Progenitor cell of endocrine pancreas (in vitro differentiated cells): ENCODE data around the gene UNC119. TPM values are rescaled to one million over a fixed set of nuclear protein-coding genes. Genes with fewer than 3 reads are reported as not detected.

Experiments
- DNase-seq: peaks from one replicate; pipeline ENCODE4 v3.0.0; 2021; ENCODE audit warnings: low spot score; ENCODE audit not compliant: unreplicated experiment
- H3K27ac Mint-ChIP-seq: 2 replicates; pipeline ENCODE4 v1.8.0; 2021; ENCODE audit warnings: mild to moderate bottlenecking, moderate library complexity, mixed read lengths
- H3K27me3 Mint-ChIP-seq: 2 replicates; pipeline ENCODE4 v1.8.0; 2021; ENCODE audit warnings: mixed read lengths
- H3K36me3 Mint-ChIP-seq: 2 replicates; pipeline ENCODE4 v1.8.0; 2022; ENCODE audit warnings: mixed read lengths; ENCODE audit not compliant: insufficient read depth
- H3K4me1 Mint-ChIP-seq: 2 replicates; pipeline ENCODE4 v1.8.0; 2021; ENCODE audit warnings: low read depth, mixed read lengths
- H3K4me3 Mint-ChIP-seq: 2 replicates; pipeline ENCODE4 v1.8.0; 2021; ENCODE audit warnings: low read depth, mild to moderate bottlenecking, moderate library complexity, mixed read lengths
- H3K9me3 Mint-ChIP-seq: 2 replicates; pipeline ENCODE4 v1.8.0; 2021; ENCODE audit warnings: low read depth, mixed read lengths
- total RNA-seq: library from RNA; stranded (reverse); gene quantifications from 2 replicates; pipeline ENCODE4 v1.2.1, GENCODE V29; 2021
- TF ChIP-seq, protein P1 (sequence below): fragments of 200-600 bp; sonication (generic); IDR thresholded peaks from one replicate; pipeline ENCODE4 v1.5.0; 2021; ENCODE audit warnings: antibody characterized with exemption, mild to moderate bottlenecking; ENCODE audit not compliant: unreplicated experiment

UNC119 gene
- total RNA-seq, 1 donor from 2014 or later = 46.7 TPM

DNA sequence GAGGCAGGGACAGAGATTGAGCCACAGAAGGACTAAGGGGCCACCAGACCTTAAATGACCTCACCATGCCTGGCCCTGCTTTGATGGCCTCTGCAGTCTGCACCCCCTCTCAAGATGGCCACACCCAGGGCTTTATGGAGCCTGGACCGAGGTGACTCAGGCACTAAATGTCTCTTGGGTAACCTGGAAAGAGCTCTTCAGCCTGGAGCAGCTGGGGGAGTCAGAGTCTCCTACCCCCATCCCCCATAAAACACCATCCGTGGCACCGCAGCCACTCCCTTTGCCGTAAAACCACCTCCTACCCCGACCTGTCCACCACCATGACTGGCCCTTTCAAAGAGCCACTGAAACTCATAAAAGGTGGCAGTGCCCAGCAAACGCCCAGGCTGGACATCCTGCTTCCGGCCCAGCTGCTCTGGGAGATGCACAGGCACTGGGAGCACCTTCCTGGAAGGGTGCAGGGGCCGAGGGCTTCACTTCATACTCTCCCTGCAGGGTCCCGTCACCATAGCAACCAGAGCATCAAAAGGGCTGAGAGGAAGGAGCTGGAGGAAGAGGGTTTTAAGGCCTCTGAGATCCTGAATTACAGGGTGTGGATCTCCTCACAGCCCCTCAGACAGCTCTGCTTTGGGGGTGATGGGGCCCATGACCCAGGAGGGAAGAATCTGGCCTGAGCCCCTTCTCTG, 24.0 kb downstream of the UNC119 start:
- Mint-ChIP-seq H3K36me3 (no peaks in the 10 kb centered on the region), H3K9me3 (no peaks in the 10 kb centered on the region), H3K4me1 (peaks cover 15% of the 10 kb centered on the region), H3K4me3 (no peak overlapping the region), H3K27me3 (peaks cover 4% of the 10 kb centered on the region), H3K27ac (no peak overlapping the region)
- TF ChIP-seq, protein P1, sequence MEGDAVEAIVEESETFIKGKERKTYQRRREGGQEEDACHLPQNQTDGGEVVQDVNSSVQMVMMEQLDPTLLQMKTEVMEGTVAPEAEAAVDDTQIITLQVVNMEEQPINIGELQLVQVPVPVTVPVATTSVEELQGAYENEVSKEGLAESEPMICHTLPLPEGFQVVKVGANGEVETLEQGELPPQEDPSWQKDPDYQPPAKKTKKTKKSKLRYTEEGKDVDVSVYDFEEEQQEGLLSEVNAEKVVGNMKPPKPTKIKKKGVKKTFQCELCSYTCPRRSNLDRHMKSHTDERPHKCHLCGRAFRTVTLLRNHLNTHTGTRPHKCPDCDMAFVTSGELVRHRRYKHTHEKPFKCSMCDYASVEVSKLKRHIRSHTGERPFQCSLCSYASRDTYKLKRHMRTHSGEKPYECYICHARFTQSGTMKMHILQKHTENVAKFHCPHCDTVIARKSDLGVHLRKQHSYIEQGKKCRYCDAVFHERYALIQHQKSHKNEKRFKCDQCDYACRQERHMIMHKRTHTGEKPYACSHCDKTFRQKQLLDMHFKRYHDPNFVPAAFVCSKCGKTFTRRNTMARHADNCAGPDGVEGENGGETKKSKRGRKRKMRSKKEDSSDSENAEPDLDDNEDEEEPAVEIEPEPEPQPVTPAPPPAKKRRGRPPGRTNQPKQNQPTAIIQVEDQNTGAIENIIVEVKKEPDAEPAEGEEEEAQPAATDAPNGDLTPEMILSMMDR = no peak
- DNase-seq = no peak

DNA sequence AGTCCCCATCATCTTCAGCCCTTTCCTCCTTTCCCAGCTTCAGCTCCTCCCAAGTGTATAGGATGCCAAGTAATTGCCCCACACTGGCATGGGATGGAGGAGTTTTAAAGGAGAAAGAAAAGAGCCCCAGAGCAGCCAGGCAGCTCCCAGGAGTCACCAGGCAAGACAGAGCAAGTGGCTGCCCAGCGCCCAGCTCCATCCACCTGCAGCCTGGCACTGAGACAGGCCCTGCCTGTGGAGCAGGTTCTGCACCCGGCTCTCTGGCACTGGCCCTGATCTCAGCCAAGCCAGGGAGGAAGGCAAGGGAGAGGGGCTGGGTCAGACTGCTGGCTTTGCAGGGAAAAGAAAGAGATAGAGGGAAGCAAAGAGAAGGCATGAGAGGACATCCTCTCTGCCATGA, 24.6 kb downstream of the UNC119 start:
- Mint-ChIP-seq H3K9me3 (no peaks in the 10 kb centered on the region), H3K27me3 (peaks cover 4% of the 10 kb centered on the region), H3K27ac (no peak overlapping the region), H3K36me3 (no peaks in the 10 kb centered on the region), H3K4me1 (peaks cover 15% of the 10 kb centered on the region), H3K4me3 (no peak overlapping the region)
- TF ChIP-seq, protein P1 = no peak
- DNase-seq = no peak

DNA sequence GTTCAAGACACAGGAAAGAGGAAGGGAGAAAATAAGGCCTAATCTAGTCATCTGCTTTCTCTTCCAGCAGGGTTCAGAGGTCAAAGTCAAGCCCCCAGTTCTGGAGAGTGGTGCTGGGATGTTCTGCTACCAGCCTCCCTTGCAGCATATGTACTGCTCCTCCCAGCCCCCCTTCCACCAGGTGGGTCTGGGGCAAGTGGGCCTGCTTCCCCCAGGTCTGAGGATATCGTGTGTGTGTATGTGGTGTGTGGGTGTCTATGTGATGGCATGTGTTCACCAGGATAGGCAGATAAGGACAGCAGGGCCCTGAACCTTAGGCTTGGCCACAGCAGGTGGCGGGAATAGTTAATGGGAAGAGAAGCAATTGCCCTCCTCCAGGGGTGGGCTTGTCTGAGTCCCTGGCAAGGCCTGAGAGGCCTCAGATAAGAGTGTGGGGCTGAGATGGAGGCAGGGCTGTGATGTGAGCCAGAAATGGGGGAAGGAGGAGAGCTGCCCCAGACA, 25.2 kb downstream of the UNC119 start:
- no peak overlapping the region for H3K4me3 Mint-ChIP-seq
- H3K9me3 Mint-ChIP-seq = no peaks in the 10 kb centered on the region
- DNase-seq = no peak
- H3K36me3 Mint-ChIP-seq = no peaks in the 10 kb centered on the region
- TF ChIP-seq, protein P1 = no peak
- H3K4me1 Mint-ChIP-seq = peaks cover 15% of the 10 kb centered on the region
- H3K27ac Mint-ChIP-seq = peak overlapping the region; percentile 39
- H3K27me3 Mint-ChIP-seq = peaks cover 4% of the 10 kb centered on the region

DNA sequence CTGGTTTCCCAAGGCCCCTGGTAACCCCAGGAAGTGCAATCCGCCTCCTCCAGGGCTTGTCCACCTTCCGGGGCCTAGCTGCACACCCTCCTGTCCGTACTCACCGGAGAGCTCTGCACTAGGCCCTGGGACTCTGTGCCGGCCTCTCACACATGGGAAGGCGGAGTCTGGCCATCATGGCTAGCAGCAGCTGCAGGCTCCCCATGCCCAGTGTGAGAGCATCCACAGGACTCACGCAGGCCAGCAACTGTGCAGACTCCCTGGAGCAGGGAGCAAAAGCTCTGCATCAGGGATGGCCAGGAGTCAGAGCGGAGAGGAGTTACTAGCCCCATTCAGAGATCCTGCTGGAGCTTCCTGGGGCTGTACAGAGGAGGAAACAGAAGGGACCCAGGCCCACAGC, 26.0 kb downstream of the UNC119 start:
- no peaks in the 10 kb centered on the region for H3K36me3 Mint-ChIP-seq
- no peak overlapping the region for H3K27ac Mint-ChIP-seq
- H3K4me1 Mint-ChIP-seq = peaks cover 15% of the 10 kb centered on the region
- H3K27me3 Mint-ChIP-seq = peaks cover 3% of the 10 kb centered on the region
- no peak for DNase-seq
- no peaks in the 10 kb centered on the region for H3K9me3 Mint-ChIP-seq
- TF ChIP-seq, protein P1 = no peak
- H3K4me3 Mint-ChIP-seq = no peak overlapping the region

DNA sequence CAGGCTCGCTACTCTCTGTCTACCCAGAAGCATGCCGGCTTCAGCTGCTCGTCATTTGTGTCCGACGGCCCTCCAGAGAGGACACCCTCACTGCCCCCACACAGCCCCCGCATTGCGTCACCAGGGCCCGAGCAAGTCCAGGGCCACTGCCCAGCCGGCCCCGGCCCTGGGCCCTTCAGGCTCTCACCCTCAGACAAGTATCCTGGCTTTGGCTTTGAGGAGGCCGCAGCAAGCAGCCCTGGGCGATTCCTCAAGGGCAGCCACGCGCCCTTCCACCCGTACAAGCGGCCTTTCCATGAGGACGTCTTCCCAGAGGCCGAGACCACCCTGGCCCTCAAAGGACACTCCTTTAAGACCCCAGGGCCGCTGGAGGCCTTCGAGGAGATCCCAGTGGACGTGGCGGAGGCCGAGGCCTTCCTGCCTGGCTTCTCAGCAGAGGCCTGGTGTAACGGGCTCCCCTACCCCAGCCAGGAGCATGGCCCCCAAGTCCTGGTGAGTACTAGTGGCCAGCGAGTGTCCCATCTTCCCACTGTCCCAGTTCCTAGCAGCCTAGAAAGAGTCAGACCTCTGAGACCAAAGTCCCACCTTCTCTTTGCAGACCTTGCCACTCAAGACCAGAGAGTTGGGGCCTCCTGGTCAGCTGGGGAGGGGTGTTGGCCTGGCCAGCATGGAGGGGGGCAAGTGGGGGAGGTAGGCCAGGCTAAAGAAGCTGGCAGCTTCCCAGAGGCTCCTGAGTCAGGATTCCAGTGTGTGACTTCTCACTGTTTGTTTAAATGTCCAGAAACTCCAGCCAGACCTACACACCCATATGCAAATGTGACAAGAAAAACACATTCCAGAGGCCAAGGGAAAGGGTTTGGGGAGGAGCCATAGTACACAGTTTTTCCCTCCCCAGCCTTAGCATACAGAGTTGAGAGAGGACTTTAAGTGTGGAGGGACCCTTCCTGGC, 27.7 kb downstream of the UNC119 start:
- no peaks in the 10 kb centered on the region for H3K36me3 Mint-ChIP-seq
- TF ChIP-seq, protein P1 = no peak
- peak overlapping the region; percentile 94 for H3K27ac Mint-ChIP-seq
- peaks cover 15% of the 10 kb centered on the region for H3K4me1 Mint-ChIP-seq
- DNase-seq = no peak
- no peaks in the 10 kb centered on the region for H3K9me3 Mint-ChIP-seq
- H3K4me3 Mint-ChIP-seq = no peak overlapping the region
- H3K27me3 Mint-ChIP-seq = peaks cover 5% of the 10 kb centered on the region
